Right lobe of liver (tissue), 6 donors: ENCODE results near the gene ENKD1. TPM values are rescaled to one million over a fixed set of nuclear protein-coding genes. Genes with fewer than 3 reads are reported as not detected.
A peak's percentile ranks its signal among the peaks of the same experiment; 100 is the strongest.

Source experiments
- ATAC-seq, 4 donors: fragments of 200-7000 bp; cut with Tn5 transposase; one replicate each; pipeline ENCODE4 v1.9.1; 2020; ENCODE audit warnings: mild to moderate bottlenecking in 4 of 4, moderate library complexity in 4 of 4
- DNase-seq, 3 donors: peaks; one replicate each; pipeline ENCODE4 v3.0.0-alpha.2; 2020
- H3K27ac ChIP-seq, 3 donors: fragments of 200-600 bp; one replicate each; pipeline ENCODE4 v1.8.0; 2022
- H3K27me3 ChIP-seq, 2 donors: fragments of 200-600 bp; one replicate each; pipeline ENCODE4 v1.8.0; 2022
- H3K36me3 ChIP-seq, 4 donors: fragments of 200-600 bp; sonication (generic) in 1 of 4; one replicate each; pipeline versions ENCODE4 v1.5.1 to v1.8.0; 2017 to 2022; ENCODE audit warnings: control low read depth in 1 of 4
- H3K4me1 ChIP-seq, 4 donors: fragments of 200-600 bp; sonication (generic) in 1 of 4; one replicate each; pipeline versions ENCODE4 v1.5.1 to v1.8.0; 2017 to 2022; ENCODE audit warnings: control low read depth in 1 of 4
- H3K4me3 ChIP-seq, 3 donors: fragments of 200-600 bp; one replicate each; pipeline ENCODE4 v1.8.0; 2022
- H3K9me3 ChIP-seq, 4 donors: fragments of 200-600 bp; sonication (generic) in 1 of 4; one replicate each; pipeline versions ENCODE4 v1.5.1 to v1.8.0; 2017 to 2022; ENCODE audit warnings: control low read depth in 1 of 4
- CTCF ChIP-seq, 4 donors: fragments of 200-600 bp in 3 of 4; fragments of 450-650 bp in 1 of 4; IDR thresholded peaks; one replicate each; pipeline versions ENCODE4 v1.5.1 to v1.8.0; 2016 to 2022; ENCODE audit warnings: antibody characterized with exemption in 4 of 4, mild to moderate bottlenecking in 2 of 4
- POLR2A ChIP-seq: fragments of 450-650 bp; IDR thresholded peaks from one replicate; pipeline ENCODE4 v1.6.1; 2017; ENCODE audit warnings: antibody characterized with exemption, mild to moderate bottlenecking
- WGBS: methylation state at CpG from one replicate; pipeline ENCODE4 v1.1.6; 2018; ENCODE audit warnings: low coverage, low lambda C conversion rate; ENCODE audit not compliant: insufficient coverage; ENCODE audit errors: missing lambda C conversion rate; 5-methylcytosine and 5-hydroxymethylcytosine counted together
- intact Hi-C, 2 donors: fragments of 100-400 bp; cut with DNase I; formaldehyde crosslinking; loops; one replicate each; pipeline versions ENCODE4 v1.11.2 to v1.14.1; 2022
- total RNA-seq, 6 experiments: library from RNA; depleted of rRNA in 2 of 6; stranded (reverse); fragments of >200 nt in 2 of 6; fragmentation: NEBNext Ultra II Directional in 3 of 6; extraction: Animal tissue kit (Norgen Biotek cat#: 25700) in 3 of 6; gene quantifications; one replicate each; pipeline versions ENCODE4 v1.1.0 to v1.2.4, GENCODE V29; 2016 to 2023
- donor health status: DM: no; HTN: yes; CAD: no.
- donor health status: DM: no; HTN: no; CAD: no.
- donor health status: DM: no; HTN: no; CAD: no.
- donor health status: DM: no; HTN: yes; CAD: no.
- donor health status: DM: no; HTN: yes; CAD: no.

The ENKD1 gene
- total RNA-seq, 6 experiments from 2014 or later: 4.4 to 8.9 (median 7.3) TPM

GRCh38 chr16:67647681-67648080 is 18.9 kb downstream of the ENKD1 start:
- peaks cover 0 to 4% of the 10 kb centered on the region in 2 donors for H3K27me3 ChIP-seq

GRCh38 chr16:67647111-67647651 is 19.4 kb downstream of the ENKD1 start:
- no peaks in the 10 kb centered on the region for H3K9me3 ChIP-seq
- no peaks in the 10 kb centered on the region for H3K36me3 ChIP-seq
- ATAC-seq: no peak
- no peak overlapping the region for H3K4me3 ChIP-seq
- peaks cover 0 to 4% of the 10 kb centered on the region in 2 donors for H3K27me3 ChIP-seq
- peaks cover 0 to 6% (median 0%) of the 10 kb centered on the region in 4 donors for H3K4me1 ChIP-seq
- DNase-seq: no peak
- intact Hi-C loops: no loop called here
- no peak overlapping the region for H3K27ac ChIP-seq
- WGBS: no CpG with 5 or more reads among the region's 15 CpGs
- TF ChIP-seq POLR2A: no peak
- no peak for TF ChIP-seq CTCF (IDR thresholded peaks at IDR 0.05)

More at GRCh38 chr16:67647681-67648080, 18.9 kb downstream of the ENKD1 start:
- no peaks in the 10 kb centered on the region for H3K9me3 ChIP-seq
- WGBS: no CpG with 5 or more reads among the region's 13 CpGs
- peak in 2 of 3 donors; percentile 37 to 41 for DNase-seq
- intact Hi-C loops: no loop called here
- no peaks in the 10 kb centered on the region for H3K36me3 ChIP-seq
- H3K4me1 ChIP-seq: peaks cover 0 to 1% (median 0%) of the 10 kb centered on the region in 4 donors
- H3K4me3 ChIP-seq: no peak overlapping the region
- TF ChIP-seq CTCF (IDR thresholded peaks at IDR 0.05) (no peak), POLR2A (no peak)
- ATAC-seq: no peak
- H3K27ac ChIP-seq: no peak overlapping the region

GRCh38 chr16:67645397-67646121 is 21.0 kb downstream of the ENKD1 start:
- DNase-seq (peak in 1 of 3 donors; percentile 37), ATAC-seq (no peak)
- 51% methylated on average over 2 of the region's 15 CpGs for WGBS
- Histone ChIP-seq H3K9me3 (no peaks in the 10 kb centered on the region), H3K27ac (no peak overlapping the region), H3K36me3 (no peaks in the 10 kb centered on the region), H3K27me3 (peaks cover 0 to 4% of the 10 kb centered on the region in 2 donors), H3K4me3 (peak overlapping the region in 1 of 3 donors; percentile 14), H3K4me1 (peaks cover 0 to 18% (median 4%) of the 10 kb centered on the region in 4 donors)
- no peak for TF ChIP-seq POLR2A
- no peak for TF ChIP-seq CTCF (IDR thresholded peaks at IDR 0.05)
- intact Hi-C loops: no loop called here

- H3K27me3 ChIP-seq: peaks cover 0 to 4% of the 10 kb centered on the region in 2 donors
- peaks cover 0 to 3% (median 0%) of the 10 kb centered on the region in 4 donors for H3K36me3 ChIP-seq
- intact Hi-C loops: no loop called here
- peaks cover 0 to 18% (median 4%) of the 10 kb centered on the region in 4 donors for H3K4me1 ChIP-seq
- H3K27ac ChIP-seq: no peak overlapping the region
- TF ChIP-seq CTCF (IDR thresholded peaks at IDR 0.05) (no peak), POLR2A (no peak)
- no peaks in the 10 kb centered on the region for H3K9me3 ChIP-seq
- WGBS: 91% methylated on average over 4 of the region's 9 CpGs
- H3K4me3 ChIP-seq: no peak overlapping the region
- no peak for DNase-seq
- no peak for ATAC-seq
Measured at GRCh38 chr16:67644038-67644437, 22.5 kb downstream of the ENKD1 start.
